PFSK-1 (cell line): ENCODE data around the gene TLR10.

Source experiments
- POLR2AphosphoS5 ChIP-seq: IDR thresholded peaks from 2 replicates; pipeline ENCODE4 v1.6.1; 2012; ENCODE audit warnings: low read depth, mild to moderate bottlenecking, control low read depth, low read length, moderate library complexity
- SIN3A ChIP-seq: IDR thresholded peaks from 2 replicates; pipeline ENCODE4 v1.6.1; 2012; ENCODE audit warnings: mild to moderate bottlenecking, low read length, moderate library complexity, borderline replicate concordance; ENCODE audit not compliant: insufficient read depth
- TF ChIP-seq, protein P1 (sequence below), 2 experiments: IDR thresholded peaks; 2 replicates each; pipeline versions ENCODE4 v1.6.1 to v1.8.0; 2011 to 2012; ENCODE audit warnings: low read depth in 2 of 2, low read length in 2 of 2, control low read depth in 1 of 2, inconsistent platforms in 1 of 2, mild to moderate bottlenecking in 1 of 2, moderate library complexity in 1 of 2; ENCODE audit not compliant: insufficient read depth in 1 of 2

DNA sequence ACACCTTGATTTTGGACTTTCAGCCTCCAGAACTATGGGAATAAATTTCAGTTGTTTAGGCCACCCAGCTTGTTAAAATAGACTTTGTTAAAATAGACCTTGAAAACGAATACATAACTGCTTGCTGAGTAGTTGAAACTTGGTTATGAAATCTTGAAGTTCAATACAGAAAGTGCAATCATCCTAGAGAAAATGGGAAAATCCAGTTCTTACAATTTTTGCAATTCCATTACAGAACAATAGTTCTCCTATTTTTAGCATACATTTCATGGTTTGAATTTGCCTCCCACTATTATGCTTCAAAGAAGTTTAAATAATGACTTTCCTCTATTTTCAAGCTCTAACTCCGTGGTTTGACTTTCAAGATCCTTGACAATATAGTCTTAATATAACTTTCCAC lies 11.3 kb upstream of the TLR10 start:
- TF ChIP-seq SIN3A (no peak), POLR2AphosphoS5 (no peak)
- TF ChIP-seq, protein P1, sequence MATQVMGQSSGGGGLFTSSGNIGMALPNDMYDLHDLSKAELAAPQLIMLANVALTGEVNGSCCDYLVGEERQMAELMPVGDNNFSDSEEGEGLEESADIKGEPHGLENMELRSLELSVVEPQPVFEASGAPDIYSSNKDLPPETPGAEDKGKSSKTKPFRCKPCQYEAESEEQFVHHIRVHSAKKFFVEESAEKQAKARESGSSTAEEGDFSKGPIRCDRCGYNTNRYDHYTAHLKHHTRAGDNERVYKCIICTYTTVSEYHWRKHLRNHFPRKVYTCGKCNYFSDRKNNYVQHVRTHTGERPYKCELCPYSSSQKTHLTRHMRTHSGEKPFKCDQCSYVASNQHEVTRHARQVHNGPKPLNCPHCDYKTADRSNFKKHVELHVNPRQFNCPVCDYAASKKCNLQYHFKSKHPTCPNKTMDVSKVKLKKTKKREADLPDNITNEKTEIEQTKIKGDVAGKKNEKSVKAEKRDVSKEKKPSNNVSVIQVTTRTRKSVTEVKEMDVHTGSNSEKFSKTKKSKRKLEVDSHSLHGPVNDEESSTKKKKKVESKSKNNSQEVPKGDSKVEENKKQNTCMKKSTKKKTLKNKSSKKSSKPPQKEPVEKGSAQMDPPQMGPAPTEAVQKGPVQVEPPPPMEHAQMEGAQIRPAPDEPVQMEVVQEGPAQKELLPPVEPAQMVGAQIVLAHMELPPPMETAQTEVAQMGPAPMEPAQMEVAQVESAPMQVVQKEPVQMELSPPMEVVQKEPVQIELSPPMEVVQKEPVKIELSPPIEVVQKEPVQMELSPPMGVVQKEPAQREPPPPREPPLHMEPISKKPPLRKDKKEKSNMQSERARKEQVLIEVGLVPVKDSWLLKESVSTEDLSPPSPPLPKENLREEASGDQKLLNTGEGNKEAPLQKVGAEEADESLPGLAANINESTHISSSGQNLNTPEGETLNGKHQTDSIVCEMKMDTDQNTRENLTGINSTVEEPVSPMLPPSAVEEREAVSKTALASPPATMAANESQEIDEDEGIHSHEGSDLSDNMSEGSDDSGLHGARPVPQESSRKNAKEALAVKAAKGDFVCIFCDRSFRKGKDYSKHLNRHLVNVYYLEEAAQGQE (IDR thresholded peaks at IDR 0.05; ENCODE audit: insufficient read depth in 1 of 2, low read depth in 2 of 2, low read length in 2 of 2), result no peak
